Large intestine (tissue), 3 donors: ENCODE data around the gene ME3. TPM values are rescaled to one million over a fixed set of nuclear protein-coding genes. Genes with fewer than 3 reads are reported as not detected.
"Not testable (repeated sequence)": the region's sequence is repeated elsewhere in the genome, so short reads cannot be mapped to it uniquely, and the experiment has no call there.

ENCODE experiments used
- DNase-seq, 2 donors: peaks; one replicate each; pipeline versions ENCODE4 v3.0.0 to v3.0.0-alpha.2; 2013
- H3K27ac ChIP-seq: one replicate; pipeline ENCODE4 v1.5.1; 2013; ENCODE audit warnings: low read length
- H3K27me3 ChIP-seq: 2 replicates; pipeline ENCODE4 v1.6.1; 2013; ENCODE audit warnings: low read length; ENCODE audit not compliant: control insufficient read depth, insufficient read depth
- H3K36me3 ChIP-seq: 2 replicates; pipeline ENCODE4 v1.6.1; 2013; ENCODE audit warnings: low read length; ENCODE audit not compliant: control insufficient read depth, insufficient read depth
- H3K4me1 ChIP-seq: one replicate; pipeline ENCODE4 v1.6.1; 2013; ENCODE audit warnings: low read length; ENCODE audit not compliant: control insufficient read depth, insufficient read depth
- H3K4me3 ChIP-seq: one replicate; pipeline ENCODE4 v1.5.1; 2013; ENCODE audit warnings: low read length
- H3K9me3 ChIP-seq: one replicate; pipeline ENCODE4 v1.6.1; 2013; ENCODE audit warnings: mild to moderate bottlenecking, low read depth, low read length, moderate library complexity; ENCODE audit not compliant: control insufficient read depth
- WGBS: methylation state at CpG from one replicate; pipeline ENCODE4 v1.1.5; 2013; ENCODE audit warnings: low lambda C conversion rate; ENCODE audit not compliant: insufficient coverage; 5-methylcytosine and 5-hydroxymethylcytosine counted together
- polyA plus RNA-seq: library from polyadenylated mRNA; unstranded; fragments of 120-200 nt; gene quantifications from one replicate; pipeline ENCODE4 v1.2.1, GENCODE V29; 2013

ME3 gene
- polyA plus RNA-seq, 1 donor: 25.0 TPM

DNA sequence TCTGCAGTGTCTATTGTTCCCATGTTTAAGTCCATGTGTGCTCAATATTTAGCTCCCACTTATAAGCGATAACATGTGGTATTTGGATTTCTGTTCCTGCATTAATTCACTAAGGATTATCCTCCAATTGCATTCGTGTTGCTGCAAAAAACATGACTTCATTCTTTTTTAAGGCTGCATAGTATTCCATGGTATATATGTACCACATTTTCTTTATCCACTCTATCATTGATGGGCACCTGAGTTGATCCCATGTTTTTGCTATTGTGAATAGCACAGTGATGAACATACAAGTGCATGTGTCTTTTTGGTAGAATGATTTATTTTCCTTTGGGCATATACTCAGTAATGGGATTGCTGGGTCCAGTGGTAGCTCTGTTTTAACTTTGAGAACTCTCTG lies 109.6 kb downstream of the ME3 start:
- not testable (repeated sequence) for H3K9me3 ChIP-seq, H3K36me3 ChIP-seq, DNase-seq, H3K4me3 ChIP-seq, H3K27ac ChIP-seq, H3K27me3 ChIP-seq
- WGBS: no CpG with 5 or more reads among the region's 2 CpGs
- peaks cover 17% of the 10 kb centered on the region for H3K4me1 ChIP-seq

DNA sequence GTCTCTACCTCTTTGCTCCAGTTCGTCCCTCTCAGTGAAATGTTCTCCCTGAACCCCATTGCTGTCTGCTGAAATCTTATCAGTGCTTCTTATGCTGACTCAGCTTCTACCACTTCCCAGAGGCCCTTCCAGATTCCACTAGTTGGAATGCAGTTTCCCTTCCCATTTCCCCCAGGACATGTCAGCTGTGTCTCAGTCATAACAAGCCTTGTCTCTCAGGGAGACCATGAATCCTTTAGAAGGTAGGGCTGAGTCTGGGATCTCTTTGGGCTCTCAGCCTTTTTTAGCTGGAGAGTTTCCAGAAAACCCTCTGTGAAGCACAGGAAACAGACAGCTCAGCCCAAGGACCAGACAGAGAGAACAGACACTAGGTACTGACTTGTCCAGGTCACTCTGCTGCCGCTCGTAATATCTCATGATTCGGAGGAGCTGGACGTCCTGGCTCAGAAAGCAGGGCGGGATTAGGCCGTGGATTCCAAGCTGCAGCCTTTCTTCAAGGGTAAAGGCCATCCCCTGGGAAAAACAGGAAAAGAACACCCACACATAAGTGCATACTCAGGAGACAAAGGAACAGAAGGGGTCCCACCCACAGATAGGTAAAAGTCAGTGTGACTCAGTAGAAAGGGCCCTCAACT lies 113.0 kb downstream of the ME3 start:
- H3K27ac ChIP-seq: peak overlapping the region; percentile 90
- no peak overlapping the region for H3K4me3 ChIP-seq
- no peaks in the 10 kb centered on the region for H3K27me3 ChIP-seq
- H3K36me3 ChIP-seq: no peaks in the 10 kb centered on the region
- peaks cover 13% of the 10 kb centered on the region for H3K4me1 ChIP-seq
- no peaks in the 10 kb centered on the region for H3K9me3 ChIP-seq
- WGBS: no CpG with 5 or more reads among the region's 7 CpGs
- peak; percentile 70 to 88 for DNase-seq

DNA sequence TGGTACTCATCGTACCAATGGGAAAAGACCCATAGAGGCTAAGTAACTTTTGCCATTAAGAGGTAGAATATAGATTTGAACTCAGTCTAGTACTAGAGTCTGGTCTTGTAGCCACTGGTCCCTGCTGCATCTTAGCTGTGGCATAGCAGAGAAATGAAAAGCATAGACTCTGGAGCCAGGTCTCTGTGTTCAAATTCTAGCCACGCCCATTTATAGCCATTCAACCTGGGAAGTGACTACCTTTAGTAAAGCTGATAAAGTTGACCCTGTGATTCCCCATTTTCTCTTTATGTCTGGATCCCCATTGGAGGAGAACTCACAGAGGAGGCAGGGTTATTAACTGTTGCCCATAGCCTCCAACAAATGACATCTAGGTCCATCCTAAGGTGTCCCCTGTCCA lies 113.6 kb downstream of the ME3 start:
- H3K27ac ChIP-seq: peak overlapping the region; percentile 90
- H3K4me1 ChIP-seq: peaks cover 14% of the 10 kb centered on the region
- no peak overlapping the region for H3K4me3 ChIP-seq
- no CpG with 5 or more reads among the region's 2 CpGs for WGBS
- H3K9me3 ChIP-seq: no peaks in the 10 kb centered on the region
- H3K27me3 ChIP-seq: no peaks in the 10 kb centered on the region
- peak in 1 of 2 donors; percentile 70 for DNase-seq
- no peaks in the 10 kb centered on the region for H3K36me3 ChIP-seq

DNA sequence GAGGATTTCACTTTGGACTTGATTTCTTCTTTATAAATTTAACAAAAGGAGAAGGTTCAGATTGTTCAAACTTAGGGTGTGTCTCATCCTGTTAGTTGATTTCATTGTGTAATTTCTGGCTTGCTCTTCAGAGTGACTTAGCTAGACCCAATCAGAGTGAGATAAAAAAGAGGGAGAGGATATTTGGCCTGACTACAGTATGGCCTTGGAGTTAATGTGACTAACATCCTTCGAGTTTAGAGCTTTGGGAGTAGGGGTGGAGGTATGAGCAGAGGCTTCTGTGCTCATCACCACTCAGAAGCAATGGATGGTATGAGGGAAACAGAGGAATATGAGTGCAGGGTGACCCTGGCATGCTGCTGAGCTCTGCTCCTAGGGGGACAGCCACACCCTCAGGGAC lies 114.2 kb downstream of the ME3 start:
- no CpG with 5 or more reads among the region's 1 CpG for WGBS
- H3K4me3 ChIP-seq: no peak overlapping the region

DNA sequence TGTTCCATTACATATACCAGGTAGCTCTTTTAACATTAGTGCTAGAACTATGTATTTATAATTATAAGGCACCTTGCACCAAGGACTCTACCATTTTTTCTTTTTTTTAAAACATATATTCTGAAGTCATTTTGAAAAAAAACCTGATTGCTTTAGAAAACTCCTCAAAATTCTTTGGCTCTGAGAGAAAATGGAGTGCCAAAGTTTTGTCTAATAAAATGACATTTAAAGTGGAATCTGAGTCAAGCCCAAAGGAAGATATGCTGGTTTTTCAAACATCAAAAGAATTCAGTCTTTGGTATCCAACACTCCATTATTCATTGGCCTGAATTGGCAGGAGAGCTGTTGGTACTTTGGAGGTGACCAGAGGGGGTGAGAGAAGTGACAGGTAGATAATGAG lies 116.5 kb downstream of the ME3 start:
- Histone ChIP-seq H3K27ac (no peak overlapping the region), H3K4me3 (no peak overlapping the region), H3K27me3 (no peaks in the 10 kb centered on the region), H3K36me3 (no peaks in the 10 kb centered on the region), H3K9me3 (no peaks in the 10 kb centered on the region), H3K4me1 (peaks cover 43% of the 10 kb centered on the region)
- DNase-seq: no peak

More for the DNA sequence above, 114.2 kb downstream of the ME3 start:
- H3K27ac ChIP-seq: peak overlapping the region; percentile 90
- H3K36me3 ChIP-seq: no peaks in the 10 kb centered on the region
- H3K4me1 ChIP-seq: peaks cover 20% of the 10 kb centered on the region
- no peaks in the 10 kb centered on the region for H3K9me3 ChIP-seq
- no peaks in the 10 kb centered on the region for H3K27me3 ChIP-seq
- no peak for DNase-seq

- H3K4me1 ChIP-seq: peaks cover 48% of the 10 kb centered on the region
These were observed 117.0 kb downstream of the ME3 start for GRCh38 chr11:86555401-86555800.

GRCh38 chr11:86553265-86553664 lies 119.2 kb downstream of the ME3 start:
- H3K36me3 ChIP-seq: no peaks in the 10 kb centered on the region
- DNase-seq: peak; percentile 52 to 75
- peaks cover 34% of the 10 kb centered on the region for H3K4me1 ChIP-seq
- no peak overlapping the region for H3K4me3 ChIP-seq
- H3K9me3 ChIP-seq: no peaks in the 10 kb centered on the region
- WGBS: no CpG with 5 or more reads among the region's 4 CpGs
- H3K27ac ChIP-seq: no peak overlapping the region
- H3K27me3 ChIP-seq: no peaks in the 10 kb centered on the region

More at GRCh38 chr11:86555401-86555800, 117.0 kb downstream of the ME3 start:
- Histone ChIP-seq H3K27ac (no peak overlapping the region), H3K27me3 (no peaks in the 10 kb centered on the region), H3K9me3 (no peaks in the 10 kb centered on the region), H3K36me3 (no peaks in the 10 kb centered on the region), H3K4me3 (no peak overlapping the region)
- 87% methylated on average over 4 of the region's 5 CpGs for WGBS
- no peak for DNase-seq

- peak; percentile 48 to 79 for DNase-seq
- H3K27me3 ChIP-seq: no peaks in the 10 kb centered on the region
- no peak overlapping the region for H3K4me3 ChIP-seq
- no peaks in the 10 kb centered on the region for H3K9me3 ChIP-seq
- H3K4me1 ChIP-seq: peaks cover 34% of the 10 kb centered on the region
- H3K27ac ChIP-seq: peak overlapping the region; percentile 40
- no peaks in the 10 kb centered on the region for H3K36me3 ChIP-seq
- WGBS: no CpG with 5 or more reads among the region's 4 CpGs
These were observed 120.9 kb downstream of the ME3 start for GRCh38 chr11:86551288-86552092.

- Histone ChIP-seq H3K4me3 (no peak overlapping the region), H3K9me3 (no peaks in the 10 kb centered on the region), H3K4me1 (peaks cover 34% of the 10 kb centered on the region), H3K27ac (peak overlapping the region; percentile 40), H3K27me3 (no peaks in the 10 kb centered on the region), H3K36me3 (no peaks in the 10 kb centered on the region)
- 100% methylated on average over 1 of the region's 2 CpGs for WGBS
- DNase-seq: no peak
These were observed 121.7 kb downstream of the ME3 start for GRCh38 chr11:86550757-86551156.

DNA sequence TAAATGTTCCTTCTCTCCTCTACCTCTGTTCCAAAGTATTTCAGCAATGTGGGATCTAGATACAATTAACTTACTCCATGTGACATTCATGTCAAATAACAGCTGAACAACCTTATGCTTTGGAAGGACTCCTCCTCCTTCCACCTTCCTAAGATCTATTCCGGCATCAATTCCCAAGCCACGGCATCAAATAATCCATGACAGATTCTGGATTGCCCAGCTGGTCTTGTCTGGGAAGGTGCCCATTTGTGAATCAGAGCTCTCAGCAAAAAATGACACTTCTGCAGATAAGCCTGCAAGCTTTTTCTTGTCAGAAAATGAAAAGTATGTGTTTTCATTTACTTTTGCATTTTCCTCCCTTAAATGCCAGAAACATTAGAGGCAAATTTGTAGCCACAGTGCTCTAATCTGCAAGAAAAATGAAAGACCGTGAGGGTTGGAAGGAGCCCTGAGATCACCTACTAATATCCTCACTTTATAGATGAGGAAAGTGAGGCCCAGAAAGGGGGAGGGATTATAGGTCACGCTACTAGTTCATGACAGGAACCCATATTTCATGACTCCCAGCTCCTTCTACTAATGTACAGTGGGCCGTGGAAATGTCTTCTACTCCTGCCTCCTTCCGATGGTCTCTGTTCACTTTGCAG lies 124.0 kb downstream of the ME3 start:
- H3K4me1 ChIP-seq: peaks cover 30% of the 10 kb centered on the region
- DNase-seq: no peak
- no peak overlapping the region for H3K27ac ChIP-seq
- H3K4me3 ChIP-seq: no peak overlapping the region
- H3K36me3 ChIP-seq: no peaks in the 10 kb centered on the region
- WGBS: no CpG with 5 or more reads among the region's 6 CpGs
- H3K27me3 ChIP-seq: no peaks in the 10 kb centered on the region
- H3K9me3 ChIP-seq: no peaks in the 10 kb centered on the region
